Stimulated activated CD4-positive, alpha-beta T cell treated with anti-CD3 and anti-CD28 coated beads, Interleukin-12 subunit alpha, Interleukin-12 subunit beta, amount 100 ng/mL, for 4 hours (primary cell): Measurements from ENCODE around the gene FCHO2.

Experiments
- DNase-seq: peaks from one replicate; pipeline ENCODE4 v3.0.0-alpha.2; 2020

Gene FCHO2

GRCh38 chr5:73037545-73037944 lies 81.7 kb downstream of the FCHO2 start:
- no peak for DNase-seq

GRCh38 chr5:73039082-73039481 lies 83.2 kb downstream of the FCHO2 start:
- no peak for DNase-seq

DNA sequence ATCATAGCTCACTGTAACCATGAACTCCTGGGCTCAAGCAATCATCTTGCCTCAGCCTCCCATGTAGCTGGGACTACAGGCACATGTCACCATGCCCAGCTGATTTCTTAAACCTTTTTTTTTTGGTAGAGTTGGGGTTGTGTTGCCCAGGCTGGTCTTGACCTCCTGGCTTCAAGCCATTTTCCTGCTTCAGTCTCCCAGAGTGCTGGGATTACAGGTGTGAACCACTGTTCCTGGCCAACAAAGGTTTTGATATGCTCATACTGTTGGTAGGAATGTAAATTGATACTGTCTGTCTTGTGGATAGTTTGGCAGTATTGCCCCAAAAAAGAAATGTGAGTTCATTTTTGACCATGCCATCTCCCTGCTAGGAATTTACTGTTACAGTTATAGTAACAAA lies 87.2 kb downstream of the FCHO2 start:
- no peak for DNase-seq

GRCh38 chr5:73044546-73044945 lies 88.7 kb downstream of the FCHO2 start:
- no peak for DNase-seq

- DNase-seq, result no peak
Observed at GRCh38 chr5:73045623-73046022, 89.8 kb downstream of the FCHO2 start.

DNA sequence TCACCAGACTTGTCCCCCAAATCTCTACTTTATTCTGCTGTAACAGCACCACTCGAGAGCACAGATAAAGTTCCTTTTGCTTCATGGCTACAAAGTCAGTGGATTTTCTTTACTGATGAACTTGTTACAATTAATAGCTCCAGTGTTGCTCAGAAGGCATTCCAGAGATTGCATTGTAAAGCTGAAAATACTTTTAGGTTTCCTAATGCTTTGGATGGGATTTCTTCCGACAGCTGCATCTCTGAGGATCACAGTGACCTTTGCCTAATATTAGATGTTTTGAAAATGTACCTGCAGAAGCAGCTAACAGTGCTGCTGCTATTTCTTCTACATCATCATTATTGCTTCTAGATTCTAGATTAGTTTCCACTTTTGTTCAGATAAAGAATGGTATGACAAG lies 105.8 kb downstream of the FCHO2 start:
- no peak for DNase-seq

- DNase-seq, result no peak
Observed at GRCh38 chr5:73066466-73066865, 110.6 kb downstream of the FCHO2 start.

DNA sequence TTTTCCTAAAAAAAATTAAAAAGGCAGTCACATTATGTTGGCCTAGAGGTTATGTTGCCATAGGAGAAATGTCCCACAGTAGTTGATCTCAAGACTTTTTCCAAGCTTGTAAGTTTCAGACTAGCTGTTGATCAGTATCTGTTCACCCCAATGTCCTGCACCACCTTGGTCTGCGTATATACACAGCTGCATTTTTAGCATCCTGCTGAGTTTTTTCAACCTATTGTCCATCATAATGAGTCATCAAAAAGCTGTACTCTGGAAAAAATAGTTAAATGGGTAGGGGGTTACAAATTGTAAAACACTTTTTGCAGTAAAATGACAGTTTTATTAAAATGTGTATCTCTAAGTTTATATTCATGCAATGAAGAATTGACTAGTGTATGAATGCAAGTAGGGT lies 111.4 kb downstream of the FCHO2 start:
- no peak for DNase-seq

DNA sequence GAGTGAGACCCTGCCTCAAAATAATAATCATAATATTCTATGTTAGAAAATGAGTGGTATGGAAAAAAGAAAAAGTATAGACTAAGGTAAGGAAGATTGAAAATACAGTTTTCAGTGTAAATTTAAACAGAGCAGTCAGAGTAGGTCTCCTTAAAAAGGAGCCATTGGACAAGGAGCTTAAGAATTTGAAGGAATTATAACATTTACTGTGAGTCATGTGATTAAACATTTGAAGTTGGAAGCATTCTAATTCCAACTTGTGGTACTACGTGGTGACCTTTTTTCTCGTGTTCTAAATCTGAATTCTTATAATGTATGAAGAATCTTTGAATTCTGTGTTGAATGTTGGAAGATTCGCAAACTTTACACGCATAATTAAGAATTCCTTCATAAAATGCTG lies 125.3 kb downstream of the FCHO2 start:
- DNase-seq, result no peak

DNA sequence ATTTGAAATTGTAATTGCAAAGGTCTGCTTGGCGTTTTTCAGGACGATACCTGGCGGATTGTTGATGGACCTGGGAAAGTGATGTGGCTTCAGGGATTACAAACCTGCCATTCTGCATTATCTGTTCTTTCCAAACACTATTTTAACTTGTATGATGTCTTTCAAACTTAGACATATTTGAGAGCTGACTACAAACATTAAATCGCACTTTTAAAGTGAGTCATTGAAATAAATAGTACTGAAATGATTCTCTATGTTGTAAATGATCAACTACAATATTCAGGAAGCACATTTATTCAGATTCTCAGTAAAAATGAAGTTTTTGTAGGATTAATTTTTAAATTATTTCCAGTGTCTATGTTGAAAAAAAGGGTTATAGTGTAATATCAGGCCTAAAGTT lies 132.2 kb downstream of the FCHO2 start:
- DNase-seq, result no peak

DNA sequence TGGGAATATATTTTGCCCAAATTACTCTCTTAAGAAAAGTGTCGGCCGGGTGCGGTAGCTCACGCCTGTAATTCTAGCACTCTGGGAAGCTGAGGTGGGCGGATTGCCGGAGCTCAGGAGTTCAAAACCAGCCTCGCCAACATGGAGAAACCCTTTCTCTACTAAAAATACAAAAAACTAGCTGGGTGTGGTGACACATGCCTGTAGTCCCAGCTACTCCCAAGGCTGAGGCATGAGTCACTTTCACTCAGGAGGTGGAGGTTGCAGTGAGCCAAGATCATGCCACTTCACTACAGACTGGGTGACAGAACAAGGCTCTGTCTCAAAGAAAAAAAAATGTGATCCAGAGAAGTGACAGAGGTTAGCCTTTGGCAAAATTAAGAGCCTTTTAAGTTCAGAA lies 138.1 kb downstream of the FCHO2 start:
- DNase-seq, result no peak

DNA sequence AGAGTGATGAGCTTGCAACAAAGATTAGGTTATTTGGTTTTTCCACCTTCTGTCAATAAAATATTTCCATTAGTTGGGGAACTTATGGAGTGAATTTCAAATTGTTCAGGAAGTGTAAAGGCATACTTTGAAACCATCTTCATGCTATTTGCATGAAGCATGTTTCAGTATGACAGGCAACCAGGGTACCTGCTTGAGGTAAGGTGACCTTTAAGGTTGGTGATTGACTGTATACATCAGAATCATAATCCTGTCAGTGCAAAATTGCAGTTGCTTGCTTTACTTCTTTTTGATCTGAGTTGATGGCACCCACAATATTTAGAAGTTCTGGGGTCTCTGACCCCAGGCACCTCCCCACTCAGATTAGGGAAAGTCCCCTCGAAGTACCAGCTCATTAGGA lies 138.6 kb downstream of the FCHO2 start:
- DNase-seq, result no peak

DNA sequence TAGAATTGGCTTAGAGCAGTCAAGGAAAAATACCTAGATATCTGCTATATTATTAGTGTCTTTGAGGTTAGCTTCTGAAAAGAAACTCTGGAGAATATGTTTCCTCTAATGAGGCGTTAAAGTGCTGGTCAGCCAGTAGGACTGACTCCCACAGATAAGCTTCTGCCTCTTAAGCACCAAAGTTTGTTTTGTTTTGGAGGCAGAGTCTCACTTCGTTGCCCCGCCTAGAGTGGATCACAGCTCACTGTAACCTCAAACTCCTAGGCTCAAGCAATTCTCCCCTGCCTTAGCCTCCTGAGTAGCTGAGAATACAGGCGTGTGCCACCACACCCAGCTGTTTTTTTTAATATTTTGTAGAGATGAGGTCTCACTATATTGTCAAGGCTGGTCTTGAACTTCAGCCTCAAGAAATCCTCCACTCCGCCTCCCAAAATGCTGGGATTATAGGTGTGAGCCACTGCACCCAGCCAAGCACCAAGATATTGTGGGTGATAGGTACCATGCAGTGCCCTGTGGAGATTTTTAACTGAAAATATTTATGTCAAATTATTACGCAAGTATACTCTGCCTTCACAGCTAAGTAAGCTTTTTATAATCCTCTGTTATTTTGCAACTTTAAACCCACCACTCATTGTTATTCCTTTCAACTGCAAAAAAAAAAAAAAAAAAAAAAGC lies 139.9 kb downstream of the FCHO2 start:
- no peak for DNase-seq

DNA sequence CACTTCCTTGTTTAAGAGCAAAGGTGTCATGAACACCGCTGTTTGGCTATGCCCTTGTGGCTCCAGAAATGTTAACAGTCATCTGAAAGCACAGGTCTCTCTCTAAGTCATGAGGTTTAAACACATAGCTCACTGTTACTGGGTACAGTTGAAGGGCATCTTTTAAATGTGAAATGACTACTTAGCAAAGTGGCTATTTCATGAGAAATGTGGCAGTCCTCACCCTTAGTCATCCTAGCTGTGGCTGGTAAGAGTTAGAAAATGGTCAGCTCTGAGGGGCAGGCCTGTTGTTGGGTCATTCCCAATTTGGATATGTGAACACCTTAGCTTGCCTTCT lies 140.4 kb downstream of the FCHO2 start:
- DNase-seq, result no peak

GRCh38 chr5:73097740-73098139 lies 141.9 kb downstream of the FCHO2 start:
- no peak for DNase-seq

- DNase-seq, result no peak
Observed at GRCh38 chr5:73100109-73100508, 144.3 kb downstream of the FCHO2 start.

GRCh38 chr5:73103870-73104299 lies 148.0 kb downstream of the FCHO2 start:
- DNase-seq, result no peak

DNA sequence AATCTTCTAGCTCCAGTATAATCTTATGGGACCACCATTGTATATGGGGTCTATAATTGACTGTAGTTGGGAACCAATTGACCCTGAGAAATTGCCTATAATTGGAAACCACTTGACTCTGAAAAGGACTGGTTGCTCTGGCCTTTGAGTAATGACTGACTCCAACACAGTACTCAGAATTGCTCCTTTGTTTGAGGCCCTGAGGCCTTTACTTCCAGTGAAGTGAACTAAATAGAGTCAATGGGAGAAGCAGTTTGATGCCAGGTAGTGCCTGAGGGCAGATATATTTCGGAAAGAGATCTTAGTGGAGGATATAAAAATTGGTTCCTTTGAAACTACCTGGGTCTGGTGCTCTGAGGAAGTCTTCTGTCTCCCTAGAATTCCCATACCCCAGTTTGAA lies 148.5 kb downstream of the FCHO2 start:
- no peak for DNase-seq

DNA sequence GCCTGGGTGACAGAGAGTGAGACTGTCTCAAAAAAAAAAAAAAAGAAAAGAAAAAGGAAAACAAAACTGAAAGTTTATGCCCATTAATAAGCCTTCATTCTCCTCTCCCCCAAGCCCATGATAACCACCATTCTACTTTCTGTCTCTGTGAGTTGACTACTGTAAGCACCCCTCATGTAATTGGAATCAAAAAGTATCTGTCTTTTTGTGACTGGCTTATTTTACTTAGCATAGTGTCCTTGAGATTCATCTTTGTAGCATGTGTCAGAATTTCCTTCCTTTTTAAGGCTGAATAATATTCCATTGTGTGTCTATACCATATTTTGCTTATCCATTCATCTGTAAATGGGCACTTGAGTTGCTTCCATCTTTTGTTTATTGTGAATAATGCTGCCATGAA lies 150.5 kb downstream of the FCHO2 start:
- no peak for DNase-seq

DNA sequence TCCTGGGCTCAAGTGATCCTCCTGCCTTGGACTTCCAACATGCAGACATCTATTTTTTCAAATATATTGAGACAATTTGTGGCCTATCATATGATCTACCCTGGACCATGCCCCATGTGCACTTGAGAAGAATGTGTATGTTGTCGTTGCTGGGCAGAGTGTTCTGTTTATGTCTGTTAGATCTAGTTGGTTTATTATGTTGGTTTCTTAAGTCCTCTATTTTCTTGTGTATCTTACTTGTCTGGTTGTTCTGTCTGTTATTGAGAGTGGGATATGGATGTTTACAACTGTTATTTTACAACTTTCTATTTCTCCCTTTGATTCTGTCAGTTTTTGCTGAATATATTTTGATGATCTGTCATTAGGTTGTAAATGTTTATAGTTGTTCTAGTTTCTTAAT lies 154.3 kb downstream of the FCHO2 start:
- no peak for DNase-seq

DNA sequence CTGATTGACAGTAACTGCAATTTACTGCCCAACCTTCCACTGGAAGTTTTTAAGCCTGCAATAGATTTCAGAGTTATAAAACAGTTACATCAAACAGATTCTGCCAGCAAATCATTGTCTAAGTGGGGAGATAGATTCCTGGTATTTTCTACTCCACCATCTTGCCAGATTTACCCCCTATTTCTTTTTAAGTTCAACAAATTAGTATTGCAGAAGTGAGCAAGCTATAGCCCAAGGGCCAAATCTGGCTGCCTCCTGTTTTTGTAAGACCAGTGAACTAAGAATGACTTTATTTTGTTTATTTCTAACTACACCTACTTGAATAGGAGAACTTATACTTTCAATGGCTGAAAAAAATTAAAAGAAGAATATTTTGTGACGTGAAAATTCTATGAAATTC lies 155.7 kb downstream of the FCHO2 start:
- DNase-seq, result no peak

DNA sequence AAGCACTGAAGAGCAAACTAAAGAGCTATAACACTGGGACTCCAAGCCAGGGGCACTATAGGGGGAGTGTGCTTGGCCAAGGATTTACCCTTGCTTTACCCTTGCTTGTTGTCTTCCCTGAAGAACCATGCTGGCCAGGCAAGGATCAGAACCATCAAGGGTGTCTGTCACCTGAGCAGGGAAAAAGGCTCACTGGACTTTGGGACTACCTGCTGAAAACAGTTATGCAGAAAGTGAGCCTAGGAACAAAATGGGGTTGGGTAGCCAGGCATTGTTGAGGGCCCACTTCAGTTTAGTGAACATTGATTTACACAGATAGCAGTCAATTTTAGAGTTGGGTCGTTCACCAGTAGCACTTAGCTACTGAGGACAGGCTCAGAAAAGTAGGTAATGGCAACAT lies 156.5 kb downstream of the FCHO2 start:
- DNase-seq, result no peak

DNA sequence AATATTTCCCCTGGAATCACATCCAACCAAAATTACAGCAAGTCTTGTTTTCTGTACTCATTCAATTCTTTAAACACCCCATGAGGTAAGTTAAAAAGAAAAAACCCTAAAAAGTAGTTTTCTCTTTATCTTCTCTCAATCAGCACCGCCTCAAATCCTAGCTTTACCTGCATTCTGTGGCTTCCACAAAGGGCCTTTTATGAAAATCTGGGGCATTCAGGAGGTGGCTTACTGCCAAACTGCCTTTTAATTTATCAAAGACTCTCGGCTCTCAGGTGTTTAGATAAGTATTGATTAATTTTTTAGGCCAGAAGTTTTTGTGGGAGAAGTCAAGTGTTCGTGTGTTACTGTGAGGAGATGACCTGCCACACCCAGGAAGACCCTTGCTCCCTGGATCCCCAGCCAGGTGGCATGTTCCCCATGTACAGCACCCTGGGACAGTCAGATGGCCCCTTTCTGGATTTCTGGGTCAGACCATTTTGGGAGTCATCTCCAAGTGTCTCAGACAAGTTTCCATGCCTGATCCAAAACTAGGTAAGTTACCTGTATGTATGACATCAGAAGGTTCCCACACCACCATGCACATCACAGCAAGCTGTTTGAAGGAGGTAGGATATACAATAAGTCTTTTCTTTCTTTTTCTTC lies 158.3 kb downstream of the FCHO2 start:
- DNase-seq, result no peak

- no peak for DNase-seq
Observed at GRCh38 chr5:73115399-73116051, 159.7 kb downstream of the FCHO2 start.

- no peak for DNase-seq
Observed at GRCh38 chr5:73116506-73116905, 160.7 kb downstream of the FCHO2 start.
